NK-92 (cell line): ENCODE data around the gene TBKBP1.

Experiments used
- DNase-seq: peaks from one replicate; lab custom pipeline; 2025; ENCODE audit not compliant: unreplicated experiment; lab: John Stamatoyannopoulos, UW

Gene TBKBP1

GRCh38 chr17:47713980-47714700, 20.2 kb downstream of the TBKBP1 start:
- DNase-seq: no peak

GRCh38 chr17:47714773-47715396, 20.9 kb downstream of the TBKBP1 start:
- no peak for DNase-seq

GRCh38 chr17:47715669-47716325, 21.8 kb downstream of the TBKBP1 start:
- DNase-seq: no peak

GRCh38 chr17:47716375-47716774, 22.4 kb downstream of the TBKBP1 start:
- no peak for DNase-seq

GRCh38 chr17:47717261-47717697, 23.3 kb downstream of the TBKBP1 start:
- no peak for DNase-seq

GRCh38 chr17:47717979-47718621, 24.1 kb downstream of the TBKBP1 start:
- no peak for DNase-seq

- no peak for DNase-seq
Observed at GRCh38 chr17:47718634-47719405, 24.9 kb downstream of the TBKBP1 start.

- DNase-seq: no peak
Observed at GRCh38 chr17:47719411-47720152, 25.6 kb downstream of the TBKBP1 start.

GRCh38 chr17:47720196-47720595, 26.2 kb downstream of the TBKBP1 start:
- no peak for DNase-seq

GRCh38 chr17:47720754-47721533, 27.0 kb downstream of the TBKBP1 start:
- no peak for DNase-seq

GRCh38 chr17:47721725-47722124, 27.8 kb downstream of the TBKBP1 start:
- no peak for DNase-seq

- DNase-seq: no peak
Observed at GRCh38 chr17:47724705-47725104, 30.7 kb downstream of the TBKBP1 start.

- no peak for DNase-seq
Observed at GRCh38 chr17:47725446-47726111, 31.6 kb downstream of the TBKBP1 start.

GRCh38 chr17:47726796-47727703, 33.1 kb downstream of the TBKBP1 start:
- DNase-seq: no peak

- no peak for DNase-seq
Observed at GRCh38 chr17:47727704-47728036, 33.7 kb downstream of the TBKBP1 start.

GRCh38 chr17:47728214-47728877, 34.4 kb downstream of the TBKBP1 start:
- no peak for DNase-seq

GRCh38 chr17:47729476-47729875, 35.5 kb downstream of the TBKBP1 start:
- no peak for DNase-seq
